Central memory CD8-positive, alpha-beta T cell (primary cell): ENCODE data around the gene CST4.
"Not testable (repeated sequence)": the region's sequence is repeated elsewhere in the genome, so short reads cannot be mapped to it uniquely, and the experiment has no call there.

ENCODE experiments used
- ATAC-seq: fragments of 150-1000 bp; cut with Tn5 transposase; replicated peaks from 2 replicates; pipeline ENCODE4 v1.10.0; 2022; ENCODE audit warnings: mild to moderate bottlenecking, moderate FRiP score, moderate number of reproducible peaks; ENCODE audit not compliant: poor library complexity, severe bottlenecking; ENCODE audit errors: extremely low read depth
- DNase-seq, 2 donors: peaks; one replicate each; pipeline ENCODE4 v3.0.0; 2021; ENCODE audit warnings: low spot score in 2 of 2
- H3K27ac Mint-ChIP-seq: one replicate; pipeline ENCODE4 v1.8.0; 2022; ENCODE audit warnings: low read depth, mild to moderate bottlenecking, moderate library complexity, mixed read lengths
- H3K27me3 Mint-ChIP-seq: one replicate; pipeline ENCODE4 v1.8.0; 2022; ENCODE audit warnings: mixed read lengths
- H3K36me3 Mint-ChIP-seq: one replicate; pipeline ENCODE4 v1.8.0; 2022; ENCODE audit warnings: mild to moderate bottlenecking, moderate library complexity, mixed read lengths; ENCODE audit not compliant: insufficient read depth
- H3K4me1 Mint-ChIP-seq: one replicate; pipeline ENCODE4 v1.8.0; 2022; ENCODE audit warnings: mixed read lengths
- H3K4me3 Mint-ChIP-seq: one replicate; pipeline ENCODE4 v1.8.0; 2022; ENCODE audit warnings: mild to moderate bottlenecking, moderate library complexity, mixed read lengths
- H3K9me3 Mint-ChIP-seq: one replicate; pipeline ENCODE4 v1.8.0; 2022; ENCODE audit warnings: mixed read lengths

Gene CST4

GRCh38 chr20:23666698-23667097 lies 22.1 kb downstream of the CST4 start:
- H3K4me1 Mint-ChIP-seq, result no peaks in the 10 kb centered on the region
- no peak for ATAC-seq
- H3K4me3 Mint-ChIP-seq, result no peak overlapping the region
- H3K27ac Mint-ChIP-seq, result no peak overlapping the region
- no peaks in the 10 kb centered on the region for H3K27me3 Mint-ChIP-seq
- no peaks in the 10 kb centered on the region for H3K9me3 Mint-ChIP-seq
- DNase-seq, result no peak
- H3K36me3 Mint-ChIP-seq, result no peaks in the 10 kb centered on the region

- no peaks in the 10 kb centered on the region for H3K9me3 Mint-ChIP-seq
- H3K4me1 Mint-ChIP-seq, result no peaks in the 10 kb centered on the region
- no peak overlapping the region for H3K4me3 Mint-ChIP-seq
- no peak for DNase-seq
- no peaks in the 10 kb centered on the region for H3K36me3 Mint-ChIP-seq
- no peaks in the 10 kb centered on the region for H3K27me3 Mint-ChIP-seq
- no peak for ATAC-seq
- no peak overlapping the region for H3K27ac Mint-ChIP-seq
These were observed 22.6 kb downstream of the CST4 start for GRCh38 chr20:23666189-23666588.

GRCh38 chr20:23664954-23665353 lies 23.9 kb downstream of the CST4 start:
- no peak overlapping the region for H3K4me3 Mint-ChIP-seq
- no peaks in the 10 kb centered on the region for H3K4me1 Mint-ChIP-seq
- no peak overlapping the region for H3K27ac Mint-ChIP-seq
- ATAC-seq, result no peak
- no peaks in the 10 kb centered on the region for H3K36me3 Mint-ChIP-seq
- no peaks in the 10 kb centered on the region for H3K9me3 Mint-ChIP-seq
- no peak for DNase-seq
- H3K27me3 Mint-ChIP-seq, result no peaks in the 10 kb centered on the region

GRCh38 chr20:23664046-23664445 lies 24.8 kb downstream of the CST4 start:
- not testable (repeated sequence) for ATAC-seq, H3K9me3 Mint-ChIP-seq, H3K36me3 Mint-ChIP-seq, H3K4me3 Mint-ChIP-seq, DNase-seq, H3K4me1 Mint-ChIP-seq, H3K27me3 Mint-ChIP-seq, H3K27ac Mint-ChIP-seq

GRCh38 chr20:23663180-23663579 lies 25.7 kb downstream of the CST4 start:
- ATAC-seq, result no peak
- no peak for DNase-seq
- Mint-ChIP-seq H3K27me3 (no peaks in the 10 kb centered on the region), H3K4me1 (no peaks in the 10 kb centered on the region), H3K4me3 (no peak overlapping the region), H3K36me3 (no peaks in the 10 kb centered on the region), H3K27ac (no peak overlapping the region), H3K9me3 (no peaks in the 10 kb centered on the region)

GRCh38 chr20:23662276-23662870 lies 26.5 kb downstream of the CST4 start:
- DNase-seq (no peak), ATAC-seq (no peak)
- Mint-ChIP-seq H3K27me3 (no peaks in the 10 kb centered on the region), H3K4me3 (no peak overlapping the region), H3K36me3 (no peaks in the 10 kb centered on the region), H3K4me1 (no peaks in the 10 kb centered on the region), H3K9me3 (no peaks in the 10 kb centered on the region), H3K27ac (no peak overlapping the region)

- Mint-ChIP-seq H3K4me3 (no peak overlapping the region), H3K9me3 (no peaks in the 10 kb centered on the region), H3K27me3 (no peaks in the 10 kb centered on the region), H3K27ac (no peak overlapping the region), H3K36me3 (no peaks in the 10 kb centered on the region), H3K4me1 (no peaks in the 10 kb centered on the region)
- ATAC-seq (no peak), DNase-seq (no peak)
These were observed 27.8 kb downstream of the CST4 start for GRCh38 chr20:23661002-23661429.

GRCh38 chr20:23659989-23660837 lies 28.6 kb downstream of the CST4 start:
- Mint-ChIP-seq H3K9me3 (no peaks in the 10 kb centered on the region), H3K4me1 (no peaks in the 10 kb centered on the region), H3K4me3 (no peak overlapping the region), H3K27ac (no peak overlapping the region), H3K27me3 (no peaks in the 10 kb centered on the region), H3K36me3 (no peaks in the 10 kb centered on the region)
- DNase-seq (no peak), ATAC-seq (no peak)

GRCh38 chr20:23659610-23659988 lies 29.2 kb downstream of the CST4 start:
- H3K36me3 Mint-ChIP-seq, H3K9me3 Mint-ChIP-seq, H3K27ac Mint-ChIP-seq, H3K27me3 Mint-ChIP-seq, DNase-seq, ATAC-seq, H3K4me3 Mint-ChIP-seq, H3K4me1 Mint-ChIP-seq: not testable (repeated sequence)

- no peak overlapping the region for H3K4me3 Mint-ChIP-seq
- no peak for DNase-seq
- H3K9me3 Mint-ChIP-seq, result no peaks in the 10 kb centered on the region
- no peaks in the 10 kb centered on the region for H3K4me1 Mint-ChIP-seq
- H3K27me3 Mint-ChIP-seq, result peaks cover 8% of the 10 kb centered on the region
- no peak overlapping the region for H3K27ac Mint-ChIP-seq
- no peak for ATAC-seq
- no peaks in the 10 kb centered on the region for H3K36me3 Mint-ChIP-seq
These were observed 29.7 kb downstream of the CST4 start for GRCh38 chr20:23658989-23659609.

GRCh38 chr20:23658336-23658735 lies 30.5 kb downstream of the CST4 start:
- H3K9me3 Mint-ChIP-seq, result no peaks in the 10 kb centered on the region
- H3K27ac Mint-ChIP-seq, result no peak overlapping the region
- no peaks in the 10 kb centered on the region for H3K36me3 Mint-ChIP-seq
- H3K27me3 Mint-ChIP-seq, result peaks cover 16% of the 10 kb centered on the region
- no peak overlapping the region for H3K4me3 Mint-ChIP-seq
- ATAC-seq (no peak), DNase-seq (no peak)
- no peaks in the 10 kb centered on the region for H3K4me1 Mint-ChIP-seq

GRCh38 chr20:23657202-23657601 lies 31.6 kb downstream of the CST4 start:
- H3K4me3 Mint-ChIP-seq, result no peak overlapping the region
- ATAC-seq (no peak), DNase-seq (no peak)
- H3K36me3 Mint-ChIP-seq, result no peaks in the 10 kb centered on the region
- H3K4me1 Mint-ChIP-seq, result no peaks in the 10 kb centered on the region
- H3K27me3 Mint-ChIP-seq, result peaks cover 20% of the 10 kb centered on the region
- H3K9me3 Mint-ChIP-seq, result no peaks in the 10 kb centered on the region
- H3K27ac Mint-ChIP-seq, result no peak overlapping the region

GRCh38 chr20:23656372-23656771 lies 32.5 kb downstream of the CST4 start:
- ATAC-seq (no peak), DNase-seq (no peak)
- H3K4me1 Mint-ChIP-seq, result no peaks in the 10 kb centered on the region
- H3K27me3 Mint-ChIP-seq, result peaks cover 20% of the 10 kb centered on the region
- H3K36me3 Mint-ChIP-seq, result no peaks in the 10 kb centered on the region
- no peaks in the 10 kb centered on the region for H3K9me3 Mint-ChIP-seq
- H3K4me3 Mint-ChIP-seq, result no peak overlapping the region
- no peak overlapping the region for H3K27ac Mint-ChIP-seq
